HAP-1 (cell line): ENCODE data around the gene ASAP3.

Experiments used
- DNase-seq, 2 experiments: peaks; one replicate each; pipeline ENCODE4 v3.0.0-alpha.2; 2016 to 2020; ENCODE audit warnings: low spot score in 2 of 2
- H3K27me3 ChIP-seq: fragments of 250-450 bp; sonication (Bioruptor Pico); 2 replicates; pipeline ENCODE4 v1.5.1; 2020; ENCODE audit warnings: low read depth, mild to moderate bottlenecking, moderate library complexity
- H3K36me3 ChIP-seq: fragments of 250-450 bp; sonication (Bioruptor Pico); replicated peaks from 2 replicates; pipeline ENCODE4 v1.5.1; 2020; ENCODE audit warnings: mild to moderate bottlenecking
- H3K4me1 ChIP-seq: fragments of 250-450 bp; sonication (Bioruptor Pico); 2 replicates; pipeline ENCODE4 v1.5.1; 2020; ENCODE audit warnings: mild to moderate bottlenecking
- H3K4me3 ChIP-seq: fragments of 250-450 bp; sonication (Bioruptor Pico); 2 replicates; pipeline ENCODE4 v1.5.1; 2020; ENCODE audit warnings: mild to moderate bottlenecking, moderate library complexity
- H3K9me3 ChIP-seq: fragments of 250-450 bp; sonication (Bioruptor Pico); 2 replicates; pipeline ENCODE4 v1.5.1; 2020; ENCODE audit warnings: mild to moderate bottlenecking, moderate library complexity
- in situ Hi-C: fragments of 300-500 bp; cut with MboI; formaldehyde crosslinking; loops from 3 replicates; pipeline ENCODE4 v1.14.3; 2020; ENCODE audit warnings: low sequenced_read_pairs, inconsistent platforms, mixed read lengths

ASAP3 gene

GRCh38 chr1:23405946-23406345, 78.0 kb downstream of the ASAP3 start:
- no peak for DNase-seq
- Histone ChIP-seq H3K36me3 (no peaks in the 10 kb centered on the region), H3K4me1 (peaks cover 7% of the 10 kb centered on the region), H3K27me3 (no peaks in the 10 kb centered on the region), H3K4me3 (no peak overlapping the region), H3K9me3 (no peaks in the 10 kb centered on the region)
- in situ Hi-C loops = loop anchor here (10.0 kb wide), 1 partner anchor 71 kb away; no protein-coding TSS in a partner anchor

GRCh38 chr1:23403735-23404486, 80.1 kb downstream of the ASAP3 start:
- no peaks in the 10 kb centered on the region for H3K27me3 ChIP-seq
- peaks cover 7% of the 10 kb centered on the region for H3K4me1 ChIP-seq
- no peaks in the 10 kb centered on the region for H3K36me3 ChIP-seq
- peak; percentile 91 to 96 for DNase-seq
- H3K9me3 ChIP-seq = no peaks in the 10 kb centered on the region
- in situ Hi-C loops = loop anchor here (10.0 kb wide), 1 partner anchor 69 kb away; no protein-coding TSS in a partner anchor
- 0 out of 2 replicates have a peak overlapping the region, but pooled peaks have one; percentile 4 for H3K4me3 ChIP-seq

- Histone ChIP-seq H3K9me3 (no peaks in the 10 kb centered on the region), H3K27me3 (no peaks in the 10 kb centered on the region), H3K4me1 (peaks cover 7% of the 10 kb centered on the region), H3K36me3 (no peaks in the 10 kb centered on the region), H3K4me3 (no peak overlapping the region)
- in situ Hi-C loops = loop anchor here (10.0 kb wide), 1 partner anchor 69 kb away; no protein-coding TSS in a partner anchor
- no peak for DNase-seq
These were observed 80.6 kb downstream of the ASAP3 start for GRCh38 chr1:23403355-23403734.

GRCh38 chr1:23403038-23403336, 81.0 kb downstream of the ASAP3 start:
- H3K4me3 ChIP-seq = no peak overlapping the region
- H3K27me3 ChIP-seq = no peaks in the 10 kb centered on the region

GRCh38 chr1:23402286-23403037, 81.5 kb downstream of the ASAP3 start:
- Histone ChIP-seq H3K4me1 (peaks cover 7% of the 10 kb centered on the region), H3K36me3 (no peaks in the 10 kb centered on the region), H3K4me3 (no peak overlapping the region), H3K27me3 (no peaks in the 10 kb centered on the region), H3K9me3 (no peaks in the 10 kb centered on the region)
- in situ Hi-C loops = loop anchor here (10.0 kb wide), 1 partner anchor 68 kb away; no protein-coding TSS in a partner anchor
- no peak for DNase-seq

More at GRCh38 chr1:23403038-23403336, 81.0 kb downstream of the ASAP3 start:
- Histone ChIP-seq H3K36me3 (no peaks in the 10 kb centered on the region), H3K9me3 (no peaks in the 10 kb centered on the region), H3K4me1 (peaks cover 7% of the 10 kb centered on the region)
- DNase-seq = no peak
- in situ Hi-C loops = loop anchor here (10.0 kb wide), 1 partner anchor 68 kb away; no protein-coding TSS in a partner anchor

GRCh38 chr1:23401313-23401712, 82.7 kb downstream of the ASAP3 start:
- in situ Hi-C loops = loop anchor here (10.0 kb wide), 1 partner anchor 67 kb away; no protein-coding TSS in a partner anchor
- no peak overlapping the region for H3K4me3 ChIP-seq
- no peaks in the 10 kb centered on the region for H3K9me3 ChIP-seq
- no peaks in the 10 kb centered on the region for H3K27me3 ChIP-seq
- no peaks in the 10 kb centered on the region for H3K36me3 ChIP-seq
- no peak for DNase-seq
- peaks cover 7% of the 10 kb centered on the region for H3K4me1 ChIP-seq

GRCh38 chr1:23400324-23401114, 83.5 kb downstream of the ASAP3 start:
- in situ Hi-C loops = loop anchor here (10.0 kb wide), 1 partner anchor 66 kb away; no protein-coding TSS in a partner anchor
- H3K4me1 ChIP-seq = peaks cover 7% of the 10 kb centered on the region
- DNase-seq = no peak
- no peaks in the 10 kb centered on the region for H3K27me3 ChIP-seq
- no peaks in the 10 kb centered on the region for H3K36me3 ChIP-seq
- no peaks in the 10 kb centered on the region for H3K9me3 ChIP-seq
- no peak overlapping the region for H3K4me3 ChIP-seq

- Histone ChIP-seq H3K27me3 (no peaks in the 10 kb centered on the region), H3K9me3 (no peaks in the 10 kb centered on the region), H3K4me1 (peaks cover 19% of the 10 kb centered on the region), H3K4me3 (no peak overlapping the region), H3K36me3 (no peaks in the 10 kb centered on the region)
- DNase-seq = no peak
- in situ Hi-C loops = no loop called here
These were observed 84.8 kb downstream of the ASAP3 start for GRCh38 chr1:23399229-23399628.

GRCh38 chr1:23397908-23398307, 86.1 kb downstream of the ASAP3 start:
- no peak for DNase-seq
- Histone ChIP-seq H3K4me3 (no peak overlapping the region), H3K9me3 (no peaks in the 10 kb centered on the region), H3K36me3 (no peaks in the 10 kb centered on the region), H3K27me3 (no peaks in the 10 kb centered on the region), H3K4me1 (peaks cover 12% of the 10 kb centered on the region)
- in situ Hi-C loops = no loop called here

- H3K4me3 ChIP-seq = no peak overlapping the region
- in situ Hi-C loops = no loop called here
- no peak for DNase-seq
These were observed 87.6 kb downstream of the ASAP3 start for GRCh38 chr1:23396380-23396779.

GRCh38 chr1:23395849-23396248, 88.1 kb downstream of the ASAP3 start:
- no peak for DNase-seq
- Histone ChIP-seq H3K4me3 (no peak overlapping the region), H3K4me1 (peaks cover 12% of the 10 kb centered on the region), H3K9me3 (no peaks in the 10 kb centered on the region), H3K36me3 (no peaks in the 10 kb centered on the region), H3K27me3 (no peaks in the 10 kb centered on the region)
- in situ Hi-C loops = no loop called here

More at GRCh38 chr1:23396380-23396779, 87.6 kb downstream of the ASAP3 start:
- H3K4me1 ChIP-seq = peaks cover 12% of the 10 kb centered on the region
- no peaks in the 10 kb centered on the region for H3K36me3 ChIP-seq
- no peaks in the 10 kb centered on the region for H3K9me3 ChIP-seq
- H3K27me3 ChIP-seq = no peaks in the 10 kb centered on the region

- DNase-seq = peak in 1 of 2 experiments; percentile 47
These were observed 88.7 kb downstream of the ASAP3 start for GRCh38 chr1:23395154-23395724.

GRCh38 chr1:23394684-23395083, 89.3 kb downstream of the ASAP3 start:
- Histone ChIP-seq H3K4me3 (no peak overlapping the region), H3K27me3 (no peaks in the 10 kb centered on the region), H3K9me3 (no peaks in the 10 kb centered on the region), H3K36me3 (no peaks in the 10 kb centered on the region), H3K4me1 (peaks cover 12% of the 10 kb centered on the region)
- in situ Hi-C loops = no loop called here
- peak in 1 of 2 experiments; percentile 57 for DNase-seq

More at GRCh38 chr1:23395154-23395724, 88.7 kb downstream of the ASAP3 start:
- in situ Hi-C loops = no loop called here
- H3K4me1 ChIP-seq = peaks cover 12% of the 10 kb centered on the region
- no peak overlapping the region for H3K4me3 ChIP-seq
- no peaks in the 10 kb centered on the region for H3K9me3 ChIP-seq
- H3K36me3 ChIP-seq = no peaks in the 10 kb centered on the region
- no peaks in the 10 kb centered on the region for H3K27me3 ChIP-seq
